GM18511 (cell line): ENCODE data around the gene ARHGAP32.
"Not testable (repeated sequence)": the region's sequence is repeated elsewhere in the genome, so short reads cannot be mapped to it uniquely, and the experiment has no call there.

ENCODE experiments used
- ATAC-seq: cut with Tn5 transposase; IDR thresholded peaks from one replicate; pipeline ENCODE4 v1.9.1; 2021; ENCODE audit warnings: mild to moderate bottlenecking, moderate library complexity; ENCODE audit not compliant: unreplicated experiment

The ARHGAP32 gene

DNA sequence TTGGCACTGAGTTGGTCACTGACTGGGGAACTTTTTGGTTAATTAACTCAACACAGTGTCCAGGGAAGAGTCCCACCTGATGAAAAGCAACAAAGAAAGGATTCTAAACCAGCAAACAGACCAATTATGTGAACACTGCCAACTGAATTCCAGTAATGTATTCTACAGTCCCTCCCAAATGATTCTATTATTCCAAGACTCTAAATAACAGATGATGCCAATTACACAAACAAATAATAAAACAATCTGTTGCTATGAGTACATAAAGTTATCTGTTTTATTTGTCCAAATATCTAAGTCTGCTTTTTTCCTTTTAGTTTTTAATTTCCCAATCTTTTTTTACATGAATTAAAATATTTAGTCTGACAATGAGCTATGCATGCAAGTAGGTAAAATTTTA lies 151.2 kb downstream of the ARHGAP32 start:
- ATAC-seq: no peak

DNA sequence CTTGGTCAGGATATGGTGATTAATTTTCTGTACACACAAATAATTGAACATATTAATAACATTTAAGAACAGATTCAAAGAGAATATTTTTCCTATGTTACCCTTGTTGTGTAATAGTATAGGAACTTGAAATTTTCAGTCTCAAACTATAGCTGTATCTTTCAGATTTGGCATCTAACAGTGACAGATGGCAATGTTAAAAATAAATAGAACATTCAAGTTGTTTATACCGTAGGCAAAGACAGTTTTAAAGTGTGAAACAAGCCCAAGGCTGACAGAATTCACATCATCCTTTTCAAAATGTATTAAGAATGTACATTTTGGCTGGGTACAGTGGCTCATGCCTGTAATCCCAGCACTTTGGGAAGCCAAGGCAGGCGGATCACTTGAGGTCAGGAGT lies 156.9 kb downstream of the ARHGAP32 start:
- ATAC-seq: no peak

DNA sequence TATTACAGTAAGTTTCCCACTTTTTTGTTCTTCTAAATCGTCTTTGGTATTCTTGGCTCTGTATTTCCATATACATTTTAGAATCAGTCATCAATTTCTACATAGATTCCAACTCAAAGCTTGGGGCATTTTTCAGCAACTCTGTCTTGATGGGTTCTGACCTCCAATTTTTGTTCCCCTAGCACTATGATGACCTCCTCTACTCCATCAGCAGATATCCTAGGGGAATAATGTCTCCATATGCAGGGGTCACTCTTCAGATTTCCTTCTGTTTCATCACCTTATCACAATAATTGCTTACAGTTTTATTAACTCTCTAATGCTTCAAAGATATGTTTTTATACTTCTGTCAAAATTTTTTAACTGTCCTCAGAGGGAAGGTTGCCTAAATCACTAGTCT lies 158.1 kb downstream of the ARHGAP32 start:
- ATAC-seq: no peak

DNA sequence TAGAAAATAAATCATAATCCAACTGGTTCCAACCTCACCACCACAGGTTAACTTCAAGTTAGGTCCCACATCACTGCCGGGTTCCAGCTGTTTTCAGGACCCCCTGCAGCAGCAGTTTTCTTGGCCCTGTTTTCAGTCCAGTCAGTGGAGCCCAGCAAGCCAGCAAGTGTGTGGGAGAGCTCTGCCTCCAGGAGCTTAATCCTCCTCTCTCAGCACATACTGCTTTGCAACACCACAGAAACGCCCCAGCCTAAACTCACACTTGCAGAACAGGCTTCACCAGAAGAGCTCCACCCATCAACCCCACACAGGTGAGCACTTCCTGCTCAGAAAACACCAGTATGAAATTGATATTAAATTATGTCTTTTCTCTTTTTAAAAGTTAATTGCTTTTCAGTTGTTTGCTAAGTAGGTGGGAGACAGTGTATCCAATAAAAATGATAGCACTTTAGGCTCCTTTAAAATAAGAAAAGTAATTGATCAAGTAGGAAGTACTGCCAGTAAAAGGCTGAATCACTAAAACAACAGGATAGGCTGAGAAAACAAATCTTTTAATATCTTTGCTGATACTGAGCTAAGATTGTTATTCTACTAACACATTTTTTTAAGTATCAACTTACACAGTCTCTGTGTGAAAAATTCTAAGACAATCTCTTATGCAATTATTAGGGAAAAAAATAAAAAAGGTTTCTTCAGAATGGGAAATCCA lies 168.0 kb downstream of the ARHGAP32 start:
- no peak for ATAC-seq

DNA sequence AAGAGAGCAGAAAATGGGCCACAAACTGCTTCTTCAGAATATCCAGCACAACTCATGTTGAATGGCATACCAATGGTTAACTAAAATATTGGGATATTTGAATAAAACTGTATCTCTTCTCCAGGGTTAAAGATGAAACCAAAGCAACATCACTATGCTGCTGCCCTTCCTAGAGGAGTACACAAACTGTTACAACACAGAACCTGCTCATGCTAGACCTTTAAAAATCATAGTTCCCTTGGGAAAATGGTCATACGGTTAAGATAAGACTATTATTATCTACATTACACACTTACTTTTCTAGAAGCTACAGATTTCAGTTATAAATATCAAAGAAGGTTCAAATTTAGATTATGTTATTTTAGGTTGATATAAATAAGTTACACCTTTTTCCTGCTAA lies 170.8 kb downstream of the ARHGAP32 start:
- ATAC-seq: no peak

DNA sequence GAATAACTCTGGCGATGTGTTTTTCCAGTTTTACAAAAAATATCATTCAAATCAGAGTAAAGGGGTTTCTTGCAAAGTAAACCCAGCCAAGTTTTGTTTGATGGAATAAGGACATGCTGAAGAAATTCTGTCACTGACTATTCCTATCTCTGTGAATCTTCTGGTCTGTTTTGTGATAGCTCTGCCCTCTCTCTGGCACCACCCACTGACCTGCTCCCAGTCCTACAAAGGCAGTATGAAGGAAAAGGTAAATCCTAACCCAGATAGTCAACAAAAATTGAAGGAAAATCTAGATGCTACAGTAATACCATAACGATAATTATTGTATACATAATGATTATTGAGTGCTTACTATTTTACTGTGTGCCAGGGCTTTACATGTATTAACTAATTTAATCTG lies 173.1 kb downstream of the ARHGAP32 start:
- ATAC-seq: no peak

DNA sequence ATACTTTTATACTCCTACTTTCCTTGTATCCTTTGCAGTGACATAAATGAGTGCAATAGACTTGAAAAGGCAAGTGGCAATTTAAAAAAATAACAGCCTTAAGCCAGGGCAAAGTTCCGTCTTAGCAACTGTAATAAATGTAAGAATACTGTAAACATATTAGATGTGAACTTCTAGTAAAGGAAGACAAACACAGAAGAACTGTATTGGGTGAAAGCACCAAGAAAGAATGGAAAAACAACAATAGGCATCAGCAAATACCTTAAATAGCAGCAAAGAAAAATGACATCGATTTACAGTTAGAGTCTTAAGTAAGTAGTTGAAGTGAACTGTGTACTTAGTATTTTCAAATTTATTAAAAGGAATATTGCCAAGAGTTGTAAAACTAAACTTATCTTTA lies 174.0 kb downstream of the ARHGAP32 start:
- ATAC-seq: no peak

DNA sequence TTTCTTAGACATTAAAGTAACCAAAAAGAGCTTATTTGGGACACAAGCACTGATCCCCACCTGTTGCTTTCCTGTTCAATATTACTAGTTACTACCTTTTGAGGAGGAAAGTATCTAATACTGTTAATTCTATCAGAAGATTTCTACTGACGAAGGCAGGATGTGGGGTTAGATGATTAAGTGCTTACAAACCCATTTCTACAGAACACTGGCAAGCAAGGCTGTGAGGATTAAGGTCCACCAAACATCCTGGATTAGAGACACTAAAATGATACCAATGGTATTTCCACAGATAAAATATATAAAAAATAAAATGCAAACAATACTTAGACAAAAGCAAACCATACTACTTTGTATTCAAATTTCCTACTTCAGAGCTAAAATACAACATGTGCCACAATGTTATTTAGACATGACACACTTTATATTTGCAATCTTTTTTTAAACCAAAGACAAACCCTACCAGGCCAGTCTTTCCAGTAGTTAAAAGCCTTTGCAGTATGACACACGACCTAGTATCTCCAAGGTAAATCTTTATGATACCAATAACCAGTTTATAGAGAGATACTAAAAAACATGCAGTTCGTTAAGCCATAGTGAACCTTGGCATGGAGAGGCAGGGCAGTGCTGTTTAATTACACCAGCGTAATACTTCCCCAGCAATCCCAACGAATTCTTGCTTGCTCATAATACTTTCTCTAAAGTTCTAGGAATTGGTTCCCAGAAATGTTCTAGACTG lies 178.2 kb downstream of the ARHGAP32 start:
- ATAC-seq: no peak

DNA sequence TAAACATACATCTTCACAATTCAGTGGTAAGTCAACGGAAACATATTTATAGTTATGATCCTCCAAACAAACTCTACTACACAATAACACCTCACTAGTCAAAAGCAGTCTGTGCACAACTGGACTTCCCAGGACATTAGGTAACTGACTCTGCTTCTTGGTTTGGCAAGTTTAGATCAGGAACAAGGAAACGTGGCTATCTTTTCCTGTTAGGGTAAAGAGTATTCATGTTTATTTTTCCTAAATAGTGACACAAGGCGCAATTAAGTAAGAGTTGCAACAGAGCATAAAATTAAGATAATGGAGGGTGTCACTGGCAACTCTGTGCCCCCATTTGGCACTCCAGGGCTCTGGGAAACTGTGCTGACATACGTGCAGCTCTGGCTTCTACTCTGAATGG lies 179.2 kb downstream of the ARHGAP32 start:
- no peak for ATAC-seq

DNA sequence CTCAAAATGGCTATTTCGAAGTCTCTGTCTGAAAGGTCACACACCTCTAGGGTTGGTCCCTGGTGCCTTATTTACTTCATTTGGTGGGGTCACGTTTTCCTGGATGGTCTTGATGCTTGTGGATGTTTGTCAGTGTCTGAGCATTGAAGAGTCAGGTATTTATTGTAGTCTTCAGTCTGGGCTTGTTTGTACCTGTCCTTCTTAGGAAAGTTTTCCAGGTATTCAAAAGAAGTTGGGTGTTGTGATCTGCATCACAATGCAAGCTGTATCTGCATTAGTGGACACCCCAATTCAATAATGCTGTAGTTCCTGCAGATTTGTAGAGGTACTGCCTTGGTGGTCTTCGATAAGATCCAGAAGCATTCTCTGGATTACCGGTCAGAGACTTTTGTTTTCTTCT lies 186.0 kb downstream of the ARHGAP32 start:
- ATAC-seq: no peak

DNA sequence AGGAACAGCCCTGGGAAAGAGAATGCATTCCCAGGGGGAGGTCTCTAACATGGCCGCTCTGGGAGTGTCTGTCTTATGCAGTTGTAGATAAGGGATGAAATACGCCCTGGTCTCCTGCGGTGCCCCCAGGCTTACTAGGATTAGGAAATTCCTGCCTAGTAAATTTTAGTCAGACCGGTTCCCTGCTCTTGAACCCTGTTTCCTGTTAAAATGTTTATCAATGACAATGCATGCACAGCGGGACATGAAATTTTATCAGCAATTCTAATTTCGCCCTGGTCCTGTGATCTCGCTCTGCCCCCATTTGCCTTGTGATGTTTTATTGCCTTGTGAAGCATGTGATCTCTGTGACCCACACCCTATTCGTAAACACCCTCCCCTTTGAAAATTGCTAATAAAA lies 193.0 kb downstream of the ARHGAP32 start:
- not testable (repeated sequence) for ATAC-seq

DNA sequence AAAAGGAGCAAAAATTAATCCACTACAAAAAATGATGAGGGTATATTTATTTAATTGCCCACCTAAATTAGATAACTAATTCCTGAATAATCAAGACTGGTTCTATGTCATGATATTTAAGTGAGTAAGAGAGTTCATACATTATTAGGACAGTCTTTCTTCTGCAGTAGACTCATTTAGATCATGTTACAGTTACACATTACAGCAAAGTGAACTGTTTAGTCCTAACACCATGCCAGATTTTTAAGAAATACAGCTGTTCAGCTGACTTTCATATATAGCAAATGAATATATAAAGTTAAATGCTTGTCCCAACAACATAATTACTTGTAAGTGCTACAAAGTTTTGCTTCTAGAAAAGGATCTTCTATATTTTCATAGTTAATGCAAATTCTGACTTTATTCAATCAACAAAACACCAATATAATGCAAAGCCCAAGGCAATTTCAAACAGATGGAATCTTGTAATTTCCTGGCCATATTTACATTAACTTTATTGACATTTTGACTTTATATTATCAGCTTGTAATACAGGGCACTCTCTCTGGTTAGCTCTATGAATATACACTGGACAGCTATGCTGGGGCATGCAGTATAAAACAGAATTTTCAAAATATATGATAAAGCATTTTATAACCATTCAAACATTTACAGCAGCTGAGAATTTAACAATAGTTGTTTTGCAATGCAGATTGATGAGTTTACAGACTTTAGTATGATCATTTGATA lies 203.7 kb downstream of the ARHGAP32 start:
- no peak for ATAC-seq

DNA sequence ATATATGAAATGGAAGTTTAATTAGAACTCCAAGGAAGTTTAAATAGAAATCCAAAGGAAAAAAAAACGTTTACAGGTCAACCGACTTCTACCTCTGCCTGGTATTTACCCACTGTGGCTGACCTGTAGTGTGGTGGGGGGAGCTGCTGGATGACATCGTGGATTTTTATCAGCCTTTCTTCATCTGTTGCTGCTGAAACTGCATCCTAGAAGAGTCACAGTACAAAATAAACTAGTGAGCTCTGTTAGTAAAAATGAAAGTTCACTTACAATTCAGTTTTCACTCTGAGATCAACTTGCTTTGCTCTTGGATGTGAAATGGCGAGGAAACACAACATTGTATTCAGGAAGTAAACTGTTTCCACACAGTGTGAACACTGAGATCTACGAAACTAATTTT lies 206.2 kb downstream of the ARHGAP32 start:
- ATAC-seq: no peak

DNA sequence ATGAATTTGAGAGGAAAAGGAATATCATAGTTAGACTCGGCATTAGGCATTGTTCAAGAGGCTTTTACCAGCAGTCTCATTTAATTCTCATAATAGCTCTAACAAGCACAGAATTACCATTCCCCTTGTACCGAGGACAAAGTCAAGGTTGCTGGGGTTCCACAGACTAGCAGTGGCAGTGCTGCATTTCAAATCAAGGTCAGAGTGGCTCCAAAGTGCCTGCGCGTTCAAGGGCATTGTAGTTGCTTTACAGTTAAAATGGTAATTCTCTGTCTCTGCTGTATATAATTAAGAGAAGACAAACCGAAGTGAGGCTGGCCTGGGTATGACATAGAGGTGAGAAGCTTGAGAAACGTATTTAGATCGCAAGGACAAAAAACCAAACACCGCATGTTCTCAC lies 209.1 kb downstream of the ARHGAP32 start:
- no peak for ATAC-seq

DNA sequence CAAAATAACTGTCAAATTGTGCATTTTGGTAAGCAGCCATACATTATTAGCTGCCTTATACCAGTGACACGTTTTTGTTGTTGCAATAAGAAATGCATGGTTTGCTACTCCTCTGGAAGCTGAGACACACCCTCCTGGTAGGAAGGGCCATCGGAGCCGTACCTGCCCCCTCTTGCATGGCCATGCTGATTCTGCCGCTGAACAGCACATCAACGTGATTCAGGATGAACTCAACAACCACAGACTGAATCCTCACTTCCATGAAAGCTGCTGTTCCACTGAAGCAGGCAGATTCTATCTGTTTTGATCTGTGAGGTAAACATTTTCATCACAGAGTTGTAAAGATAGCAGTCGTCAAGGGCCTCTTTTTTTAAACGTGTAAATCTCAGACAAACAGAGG lies 210.9 kb downstream of the ARHGAP32 start:
- ATAC-seq: no peak

DNA sequence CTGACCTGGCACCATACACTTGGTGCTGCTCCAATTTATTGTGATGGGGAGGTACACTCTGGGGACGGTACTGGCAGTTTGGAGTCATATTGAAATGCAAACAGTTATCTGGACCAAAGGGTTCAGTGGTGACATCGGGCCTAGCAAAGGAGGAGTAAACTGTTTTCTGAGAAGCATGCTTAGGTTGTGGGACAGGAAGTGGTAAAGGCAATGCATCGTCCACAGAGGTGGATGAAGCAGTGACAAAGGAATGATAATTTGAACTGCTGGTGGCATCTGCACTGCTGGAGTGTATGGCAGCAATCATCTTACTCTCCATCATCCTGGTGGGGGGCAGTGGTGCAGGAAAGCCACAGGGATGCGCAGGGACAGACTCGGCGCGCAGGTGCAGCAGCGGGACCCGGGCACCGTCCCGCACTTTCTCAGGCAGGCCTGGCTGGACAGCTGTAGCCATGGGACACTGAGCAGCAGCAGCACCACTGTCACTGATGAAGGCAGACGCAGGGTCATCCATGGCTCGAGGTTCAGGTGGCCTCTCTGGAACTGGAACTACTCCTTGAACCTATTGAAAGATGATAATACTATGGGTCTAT lies 221.4 kb downstream of the ARHGAP32 start:
- no peak for ATAC-seq

DNA sequence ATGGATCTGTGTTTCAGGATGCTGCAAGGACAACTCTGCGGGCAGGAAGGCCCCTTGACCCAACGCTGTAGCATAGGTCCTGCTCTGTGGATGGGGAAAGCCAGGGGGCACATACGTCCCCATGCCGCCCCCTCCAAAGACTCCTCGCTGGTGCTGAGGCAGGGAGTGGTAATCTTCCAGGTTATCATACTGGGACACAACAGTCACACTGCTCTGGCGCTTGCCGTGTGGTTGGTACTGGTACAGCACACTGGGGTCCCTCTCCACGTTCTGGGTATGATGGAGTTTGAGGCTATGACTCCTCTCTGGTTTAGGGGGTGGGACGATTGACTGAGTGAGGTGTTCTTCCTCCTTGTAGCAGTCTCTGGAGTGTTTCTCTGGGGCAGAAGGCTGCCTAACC lies 223.2 kb downstream of the ARHGAP32 start:
- no peak for ATAC-seq

DNA sequence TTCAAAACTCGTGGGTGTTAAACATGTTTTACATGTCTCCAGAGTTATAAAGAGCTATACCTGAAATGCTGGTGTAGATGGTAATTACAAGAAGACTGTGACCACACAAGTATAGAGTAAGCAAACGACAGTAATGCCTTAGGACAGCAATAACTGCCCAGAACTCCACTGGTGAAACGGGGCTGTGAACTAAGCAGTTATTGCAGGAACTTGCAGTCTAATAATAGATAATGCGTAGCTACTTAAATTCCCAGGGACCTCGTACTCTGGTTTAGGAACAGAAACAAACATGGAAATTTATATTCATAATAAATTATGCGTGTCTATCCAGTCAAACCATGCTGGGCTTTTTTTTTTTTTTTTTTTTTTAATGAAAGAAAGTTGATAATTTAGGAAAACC lies 224.5 kb downstream of the ARHGAP32 start:
- ATAC-seq: no peak

DNA sequence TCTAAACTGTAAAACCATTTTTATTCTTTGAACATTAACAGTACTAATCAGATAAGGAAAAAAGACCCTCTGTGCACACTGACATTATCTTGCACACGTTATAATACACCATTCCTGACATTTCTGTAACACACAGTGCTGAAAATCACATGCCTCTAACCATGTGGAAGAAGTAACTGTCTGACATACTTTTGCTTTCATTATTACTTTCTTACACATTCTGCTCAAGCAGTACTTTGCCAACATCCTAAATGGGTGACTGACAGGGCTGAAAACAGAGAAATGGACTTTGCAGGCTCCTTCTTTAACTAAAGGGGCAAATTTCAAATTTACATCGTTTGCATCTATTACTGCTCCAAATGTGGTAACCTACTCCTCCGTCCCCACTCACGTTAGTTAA lies 226.6 kb downstream of the ARHGAP32 start:
- ATAC-seq: peak; percentile 98

DNA sequence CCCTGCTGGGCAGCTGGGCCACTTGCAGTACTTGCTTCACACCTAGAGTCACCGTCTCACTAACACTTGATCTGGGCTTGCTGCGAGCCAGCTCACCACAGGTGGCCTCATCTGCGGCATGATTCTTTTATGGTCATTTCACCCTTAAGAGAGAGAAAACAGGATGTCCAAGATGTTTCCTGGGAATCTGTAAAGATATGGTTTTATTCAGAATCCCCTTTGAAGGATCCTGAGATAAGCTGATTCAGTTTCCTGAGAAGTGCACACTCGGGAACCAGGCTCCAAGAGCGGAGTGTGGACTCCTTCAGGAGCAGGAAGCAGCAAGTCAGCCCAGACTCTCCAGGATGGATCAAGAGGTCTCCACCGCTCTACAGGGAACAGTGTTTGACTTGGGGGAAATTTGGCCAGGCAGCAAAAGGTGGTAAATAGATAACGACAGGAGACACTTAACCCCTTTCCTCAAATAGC lies 227.6 kb downstream of the ARHGAP32 start:
- no peak for ATAC-seq

DNA sequence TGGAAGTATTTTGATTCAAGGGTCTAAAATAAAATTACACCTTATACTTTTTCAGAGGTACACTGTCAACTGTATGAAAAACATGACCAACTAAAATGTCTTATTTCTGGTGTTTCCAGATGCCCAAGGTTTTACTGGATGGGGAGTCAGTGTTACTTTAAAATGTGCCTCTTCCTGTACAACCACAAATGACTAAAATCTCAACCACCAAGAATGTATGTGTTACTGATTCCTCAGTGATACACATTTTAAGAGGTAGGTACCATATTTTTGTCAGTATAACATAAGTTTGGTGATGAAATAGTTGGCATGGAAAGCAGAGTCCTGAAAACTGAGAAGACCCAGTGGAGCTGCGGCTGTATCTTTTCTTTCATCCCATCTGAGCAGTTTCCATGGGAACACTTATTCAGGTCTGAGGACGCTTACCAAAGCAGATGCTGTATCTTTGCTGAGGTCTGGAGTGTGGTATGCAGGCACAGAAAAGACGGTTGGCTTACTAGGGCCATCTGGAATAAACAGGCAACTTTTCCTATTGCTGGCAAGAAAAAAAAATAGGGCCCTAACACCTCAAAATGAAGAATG lies 228.3 kb downstream of the ARHGAP32 start:
- no peak for ATAC-seq
